ENCODE data around the gene GLRX3. TPM values are rescaled to one million over a fixed set of nuclear protein-coding genes. Genes with fewer than 3 reads are reported as not detected.

The GLRX3 gene
- total RNA-seq, 1 donor from 2014 or later, result 74.6 TPM

GRCh38 chr10:130121486-130122079 lies 14.6 kb upstream of the GLRX3 start:
- peaks cover 4% of the 10 kb centered on the region for H3K27me3 Mint-ChIP-seq (ENCODE audit: low read depth)
- no peak overlapping the region for H3K27ac Mint-ChIP-seq
- peaks cover 2% of the 10 kb centered on the region for H3K36me3 Mint-ChIP-seq
- no peak overlapping the region for H3K4me3 Mint-ChIP-seq
- no peak for DNase-seq (ENCODE audit: low spot score in 2 of 2, unreplicated experiment in 2 of 2)
- H3K4me1 Mint-ChIP-seq, result no peaks in the 10 kb centered on the region
- TF ChIP-seq, protein P1, sequence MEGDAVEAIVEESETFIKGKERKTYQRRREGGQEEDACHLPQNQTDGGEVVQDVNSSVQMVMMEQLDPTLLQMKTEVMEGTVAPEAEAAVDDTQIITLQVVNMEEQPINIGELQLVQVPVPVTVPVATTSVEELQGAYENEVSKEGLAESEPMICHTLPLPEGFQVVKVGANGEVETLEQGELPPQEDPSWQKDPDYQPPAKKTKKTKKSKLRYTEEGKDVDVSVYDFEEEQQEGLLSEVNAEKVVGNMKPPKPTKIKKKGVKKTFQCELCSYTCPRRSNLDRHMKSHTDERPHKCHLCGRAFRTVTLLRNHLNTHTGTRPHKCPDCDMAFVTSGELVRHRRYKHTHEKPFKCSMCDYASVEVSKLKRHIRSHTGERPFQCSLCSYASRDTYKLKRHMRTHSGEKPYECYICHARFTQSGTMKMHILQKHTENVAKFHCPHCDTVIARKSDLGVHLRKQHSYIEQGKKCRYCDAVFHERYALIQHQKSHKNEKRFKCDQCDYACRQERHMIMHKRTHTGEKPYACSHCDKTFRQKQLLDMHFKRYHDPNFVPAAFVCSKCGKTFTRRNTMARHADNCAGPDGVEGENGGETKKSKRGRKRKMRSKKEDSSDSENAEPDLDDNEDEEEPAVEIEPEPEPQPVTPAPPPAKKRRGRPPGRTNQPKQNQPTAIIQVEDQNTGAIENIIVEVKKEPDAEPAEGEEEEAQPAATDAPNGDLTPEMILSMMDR (IDR thresholded peaks at IDR 0.05; ENCODE audit: unreplicated experiment), result no peak
- peaks cover 11% of the 10 kb centered on the region for H3K9me3 Mint-ChIP-seq

DNA sequence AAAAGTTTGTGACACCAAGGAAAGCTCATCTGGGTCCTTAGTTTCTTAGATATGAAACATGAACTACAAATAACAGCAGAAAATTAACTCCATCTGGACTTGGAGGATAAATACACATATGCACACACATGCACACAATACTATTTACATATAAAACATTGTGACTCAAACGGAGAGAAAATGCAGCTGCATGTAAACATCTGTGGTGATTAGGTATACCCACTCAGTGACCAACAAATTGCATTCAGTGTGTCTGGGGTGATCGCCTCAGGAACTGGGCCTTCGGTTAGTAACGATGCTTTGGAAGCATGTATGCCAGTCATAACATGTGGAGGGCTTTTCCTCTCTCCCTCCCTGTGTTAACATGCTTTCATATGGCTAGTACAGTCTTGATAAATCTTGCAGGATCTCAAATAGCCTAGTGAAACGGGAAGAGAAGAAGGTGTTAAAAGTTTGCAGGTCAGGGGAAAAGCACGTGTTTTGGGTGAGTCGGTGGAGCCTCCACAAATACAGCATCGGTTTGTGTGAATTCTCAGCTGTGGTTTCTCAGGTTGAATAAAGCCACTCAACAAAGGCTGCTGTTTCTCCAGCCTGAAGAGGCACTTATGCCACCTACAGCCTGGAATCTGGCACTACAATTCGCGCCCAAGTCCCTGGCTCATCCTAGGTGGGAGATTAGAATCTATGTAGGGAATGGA lies 8.7 kb upstream of the GLRX3 start:
- Mint-ChIP-seq H3K4me3 (no peak overlapping the region), H3K27me3 (ENCODE audit: low read depth) (peaks cover 2% of the 10 kb centered on the region), H3K27ac (no peak overlapping the region), H3K4me1 (peaks cover 12% of the 10 kb centered on the region), H3K36me3 (no peaks in the 10 kb centered on the region), H3K9me3 (no peaks in the 10 kb centered on the region)
- TF ChIP-seq, protein P1 (IDR thresholded peaks at IDR 0.05; ENCODE audit: unreplicated experiment), result peak; percentile 59
- DNase-seq (ENCODE audit: low spot score in 2 of 2, unreplicated experiment in 2 of 2), result peak in 1 of 2 experiments; percentile 65

GRCh38 chr10:130128062-130128781 lies 8.0 kb upstream of the GLRX3 start:
- TF ChIP-seq, protein P1 (IDR thresholded peaks at IDR 0.05; ENCODE audit: unreplicated experiment), result peak; percentile 28
- no peak for DNase-seq (ENCODE audit: low spot score in 2 of 2, unreplicated experiment in 2 of 2)
- H3K27ac Mint-ChIP-seq, result no peak overlapping the region
- H3K27me3 Mint-ChIP-seq (ENCODE audit: low read depth), result peaks cover 2% of the 10 kb centered on the region
- no peaks in the 10 kb centered on the region for H3K36me3 Mint-ChIP-seq
- peaks cover 12% of the 10 kb centered on the region for H3K4me1 Mint-ChIP-seq
- no peaks in the 10 kb centered on the region for H3K9me3 Mint-ChIP-seq
- H3K4me3 Mint-ChIP-seq, result no peak overlapping the region

DNA sequence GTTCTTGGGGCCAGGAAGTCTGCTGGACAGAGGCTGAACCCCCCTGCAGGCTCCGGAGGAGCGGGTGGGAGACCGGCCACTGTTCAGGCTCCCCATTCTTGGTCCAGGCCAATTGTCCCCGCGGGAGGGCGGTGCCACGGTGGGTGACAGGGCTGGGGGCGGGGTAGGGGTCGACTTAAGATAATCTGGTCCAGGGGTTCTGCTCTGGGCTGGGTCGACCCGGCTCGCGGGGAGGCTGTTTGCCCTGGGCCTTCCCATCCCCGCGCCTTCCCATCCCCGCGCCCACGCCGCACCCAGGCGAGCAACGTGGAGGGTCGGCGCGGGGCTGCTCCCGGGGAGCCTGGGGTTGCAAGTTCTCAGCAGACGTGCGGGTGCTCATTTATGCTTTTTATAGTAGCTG lies 7.3 kb upstream of the GLRX3 start:
- H3K9me3 Mint-ChIP-seq, result no peaks in the 10 kb centered on the region
- DNase-seq (ENCODE audit: low spot score in 2 of 2, unreplicated experiment in 2 of 2), result no peak
- TF ChIP-seq, protein P1 (IDR thresholded peaks at IDR 0.05; ENCODE audit: unreplicated experiment), result no peak
- no peaks in the 10 kb centered on the region for H3K36me3 Mint-ChIP-seq
- H3K27ac Mint-ChIP-seq, result no peak overlapping the region
- no peaks in the 10 kb centered on the region for H3K27me3 Mint-ChIP-seq (ENCODE audit: low read depth)
- no peak overlapping the region for H3K4me3 Mint-ChIP-seq
- peaks cover 12% of the 10 kb centered on the region for H3K4me1 Mint-ChIP-seq

DNA sequence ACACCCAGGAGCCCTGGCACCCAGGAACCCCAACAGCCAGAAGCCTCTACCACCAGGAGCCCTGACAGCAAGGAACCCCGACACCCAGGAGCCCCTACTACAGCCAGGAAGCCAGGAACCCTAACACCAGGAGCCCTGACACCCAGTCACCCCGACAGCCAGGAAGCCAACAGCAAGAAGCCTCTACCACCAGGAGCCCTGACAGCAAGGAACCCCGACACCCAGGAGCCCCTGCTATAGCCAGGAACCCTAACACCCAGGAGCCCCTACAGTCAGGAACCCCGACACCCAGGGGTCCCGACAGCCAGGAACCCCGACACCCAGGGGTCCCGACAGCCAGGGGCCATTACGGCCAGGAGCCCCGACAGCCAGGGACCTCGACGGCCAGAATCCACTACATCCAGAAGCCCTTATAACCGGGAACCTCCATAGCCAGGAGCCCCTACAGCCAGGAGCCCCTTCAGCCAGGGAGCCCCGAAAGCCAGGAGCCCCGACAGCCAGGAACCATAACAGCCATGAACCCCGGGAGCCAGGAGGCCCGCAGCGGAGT lies 440 bp upstream of the GLRX3 start:
- H3K4me1 Mint-ChIP-seq, result peaks cover 23% of the 10 kb centered on the region
- no peaks in the 10 kb centered on the region for H3K27me3 Mint-ChIP-seq (ENCODE audit: low read depth)
- DNase-seq (ENCODE audit: low spot score in 2 of 2, unreplicated experiment in 2 of 2), result no peak
- peaks cover 1% of the 10 kb centered on the region for H3K36me3 Mint-ChIP-seq
- peak overlapping the region; percentile 88 for H3K4me3 Mint-ChIP-seq
- TF ChIP-seq, protein P1 (IDR thresholded peaks at IDR 0.05; ENCODE audit: unreplicated experiment), result no peak
- no peaks in the 10 kb centered on the region for H3K9me3 Mint-ChIP-seq
- no peak overlapping the region for H3K27ac Mint-ChIP-seq

Measured in mesothelial cell of epicardium (in vitro differentiated cells).